GM19023 (cell line): ENCODE results near the gene INPP5B.
"Not testable (repeated sequence)": the region's sequence is repeated elsewhere in the genome, so short reads cannot be mapped to it uniquely, and the experiment has no call there.

ENCODE experiments used
- ATAC-seq: cut with Tn5 transposase; IDR thresholded peaks from one replicate; pipeline ENCODE4 v1.9.1; 2021; ENCODE audit warnings: mild to moderate bottlenecking, moderate library complexity; ENCODE audit not compliant: unreplicated experiment

Gene INPP5B

GRCh38 chr1:37915476-37916093 lies 31.3 kb downstream of the INPP5B start:
- ATAC-seq = no peak

- ATAC-seq = no peak
Measured at GRCh38 chr1:37914719-37915475, 32.0 kb downstream of the INPP5B start.

GRCh38 chr1:37911478-37911877 lies 35.4 kb downstream of the INPP5B start:
- ATAC-seq = not testable (repeated sequence)

GRCh38 chr1:37910886-37911285 lies 36.0 kb downstream of the INPP5B start:
- not testable (repeated sequence) for ATAC-seq

GRCh38 chr1:37908531-37908930 lies 38.3 kb downstream of the INPP5B start:
- not testable (repeated sequence) for ATAC-seq

- not testable (repeated sequence) for ATAC-seq
Measured at GRCh38 chr1:37907416-37908125, 39.3 kb downstream of the INPP5B start.

- not testable (repeated sequence) for ATAC-seq
Measured at GRCh38 chr1:37906591-37906990, 40.3 kb downstream of the INPP5B start.

GRCh38 chr1:37905727-37906126 lies 41.1 kb downstream of the INPP5B start:
- ATAC-seq = no peak

- not testable (repeated sequence) for ATAC-seq
Measured at GRCh38 chr1:37903921-37904320, 42.9 kb downstream of the INPP5B start.

GRCh38 chr1:37902983-37903382 lies 43.9 kb downstream of the INPP5B start:
- ATAC-seq = no peak

- no peak for ATAC-seq
Measured at GRCh38 chr1:37901893-37902225, 45.0 kb downstream of the INPP5B start.

GRCh38 chr1:37901191-37901892 lies 45.5 kb downstream of the INPP5B start:
- peak; percentile 71 for ATAC-seq

GRCh38 chr1:37897563-37897962 lies 49.3 kb downstream of the INPP5B start:
- not testable (repeated sequence) for ATAC-seq

GRCh38 chr1:37893673-37894072 lies 53.2 kb downstream of the INPP5B start:
- ATAC-seq = no peak

GRCh38 chr1:37892151-37893047 lies 54.5 kb downstream of the INPP5B start:
- no peak for ATAC-seq

- no peak for ATAC-seq
Measured at GRCh38 chr1:37890378-37891014, 56.4 kb downstream of the INPP5B start.

GRCh38 chr1:37888022-37888700 lies 58.7 kb downstream of the INPP5B start:
- no peak for ATAC-seq

- no peak for ATAC-seq
Measured at GRCh38 chr1:37884145-37884544, 62.7 kb downstream of the INPP5B start.

- no peak for ATAC-seq
Measured at GRCh38 chr1:37883671-37884070, 63.2 kb downstream of the INPP5B start.
